Gastrocnemius medialis (tissue), 4 donors: ENCODE results near the gene MCU. TPM values are rescaled to one million over a fixed set of nuclear protein-coding genes. Genes with fewer than 3 reads are reported as not detected.
A peak's percentile ranks its signal among the peaks of the same experiment; 100 is the strongest.

Source experiments
- ATAC-seq, 2 donors: fragments of 150-250 bp; one replicate each; pipeline ENCODE4 v1.9.1; 2016
- DNase-seq, 2 donors: peaks; one replicate each; pipeline ENCODE4 v3.0.0-alpha.2; 2019
- H3K27ac ChIP-seq, 4 donors: fragments of 200-600 bp; sonication (generic); 1 replicate in 1 of 4; 2 replicates in 3 of 4; pipeline ENCODE4 v1.5.1; 2016 to 2018; ENCODE audit warnings: mild to moderate bottlenecking in 2 of 4, moderate library complexity in 1 of 4
- H3K27me3 ChIP-seq, 3 donors: fragments of 200-600 bp; sonication (generic) in 2 of 3; 1 replicate in 1 of 3; 2 replicates in 2 of 3; pipeline versions ENCODE4 v1.5.1 to v1.6.0; 2016 to 2019; ENCODE audit warnings: mild to moderate bottlenecking in 1 of 3, moderate library complexity in 1 of 3
- H3K36me3 ChIP-seq, 2 donors: fragments of 200-600 bp; sonication (generic) in 1 of 2; one replicate each; pipeline ENCODE4 v1.5.1; 2017 to 2018
- H3K4me1 ChIP-seq, 2 donors: fragments of 200-600 bp; sonication (generic) in 1 of 2; one replicate each; pipeline ENCODE4 v1.5.1; 2016 to 2017; ENCODE audit warnings: mild to moderate bottlenecking in 2 of 2
- H3K4me3 ChIP-seq, 4 donors: fragments of 200-600 bp; sonication (generic) in 3 of 4; 1 replicate in 1 of 4; 2 replicates in 3 of 4; pipeline ENCODE4 v1.5.1; 2016 to 2019; ENCODE audit warnings: mild to moderate bottlenecking in 2 of 4
- H3K9me3 ChIP-seq, 3 donors: fragments of 200-600 bp; sonication (generic) in 2 of 3; 1 replicate in 1 of 3; 2 replicates in 2 of 3; pipeline ENCODE4 v1.5.1; 2016 to 2019
- POLR2A ChIP-seq, 2 donors: fragments of 450-650 bp; IDR thresholded peaks; one replicate each; pipeline ENCODE4 v1.6.1; 2017; ENCODE audit warnings: antibody characterized with exemption in 2 of 2, mild to moderate bottlenecking in 2 of 2, moderate library complexity in 2 of 2
- in situ Hi-C, 4 donors: fragments of 200-750 bp; cut with MboI; loops; one replicate each; pipeline versions ENCODE4 v1.15.0 to v1.8.0; 2017; ENCODE audit warnings: low sequenced_read_pairs in 4 of 4
- intact Hi-C: fragments of 100-400 bp; cut with DNase I; formaldehyde crosslinking; loops from one replicate; pipeline ENCODE4 v1.15.1; 2023; ENCODE audit warnings: low total_unique reads
- total RNA-seq, 4 donors: library from RNA; depleted of rRNA; stranded (reverse); fragments of >200 nt; gene quantifications; one replicate each; pipeline versions ENCODE4 v1.1.0 to v1.2.3, GENCODE V29; 2016
- TF ChIP-seq, protein P1 (sequence below), 5 experiments: fragments of 450-650 bp in 3 of 5; fragments of 200-600 bp in 2 of 5; sonication (generic) in 2 of 5; IDR thresholded peaks in 4 of 5; conservative IDR thresholded peaks in 1 of 5; 1 replicate in 4 of 5; 2 replicates in 1 of 5; pipeline ENCODE4 v1.5.1; 2016 to 2019; ENCODE audit warnings: antibody characterized with exemption in 5 of 5, mild to moderate bottlenecking in 3 of 5, moderate library complexity in 3 of 5

MCU gene
- total RNA-seq, 4 donors from 2014 or later: 25.1 to 61.3 (median 49.0) TPM

DNA sequence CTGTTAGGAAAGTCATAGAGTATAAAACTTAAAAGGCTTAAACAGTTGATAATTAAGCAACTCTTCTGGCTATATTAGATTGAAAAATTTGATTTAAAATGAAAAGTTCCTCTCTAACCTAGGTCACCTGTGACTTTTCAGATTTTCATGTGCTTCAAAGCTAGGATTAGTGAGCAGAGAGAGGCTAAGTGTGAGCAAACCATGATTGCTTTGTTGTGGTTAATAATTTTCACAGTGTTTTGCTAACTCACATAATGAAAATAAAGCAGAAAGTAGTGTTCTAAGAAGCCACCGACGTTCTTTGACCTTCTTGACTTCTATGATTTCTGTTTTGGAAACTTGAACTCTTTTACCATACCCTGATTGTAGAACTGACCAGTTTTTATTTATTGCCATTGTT, 126.1 kb downstream of the MCU start:
- H3K36me3 ChIP-seq: no peaks in the 10 kb centered on the region
- peaks cover 5 to 28% of the 10 kb centered on the region in 2 donors for H3K4me1 ChIP-seq
- intact Hi-C loops (no loop called here), in situ Hi-C loops (no loop called here)
- peak overlapping the region in 1 of 4 donors; percentile 29 for H3K27ac ChIP-seq
- no peak overlapping the region for H3K4me3 ChIP-seq
- ATAC-seq: no peak
- DNase-seq: no peak
- TF ChIP-seq, protein P1, sequence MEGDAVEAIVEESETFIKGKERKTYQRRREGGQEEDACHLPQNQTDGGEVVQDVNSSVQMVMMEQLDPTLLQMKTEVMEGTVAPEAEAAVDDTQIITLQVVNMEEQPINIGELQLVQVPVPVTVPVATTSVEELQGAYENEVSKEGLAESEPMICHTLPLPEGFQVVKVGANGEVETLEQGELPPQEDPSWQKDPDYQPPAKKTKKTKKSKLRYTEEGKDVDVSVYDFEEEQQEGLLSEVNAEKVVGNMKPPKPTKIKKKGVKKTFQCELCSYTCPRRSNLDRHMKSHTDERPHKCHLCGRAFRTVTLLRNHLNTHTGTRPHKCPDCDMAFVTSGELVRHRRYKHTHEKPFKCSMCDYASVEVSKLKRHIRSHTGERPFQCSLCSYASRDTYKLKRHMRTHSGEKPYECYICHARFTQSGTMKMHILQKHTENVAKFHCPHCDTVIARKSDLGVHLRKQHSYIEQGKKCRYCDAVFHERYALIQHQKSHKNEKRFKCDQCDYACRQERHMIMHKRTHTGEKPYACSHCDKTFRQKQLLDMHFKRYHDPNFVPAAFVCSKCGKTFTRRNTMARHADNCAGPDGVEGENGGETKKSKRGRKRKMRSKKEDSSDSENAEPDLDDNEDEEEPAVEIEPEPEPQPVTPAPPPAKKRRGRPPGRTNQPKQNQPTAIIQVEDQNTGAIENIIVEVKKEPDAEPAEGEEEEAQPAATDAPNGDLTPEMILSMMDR (IDR thresholded peaks at IDR 0.05 in 4 of 5, conservative IDR thresholded peaks at IDR 0.05 in 1 of 5): no peak
- TF ChIP-seq POLR2A (IDR thresholded peaks at IDR 0.05): no peak
- H3K27me3 ChIP-seq: no peaks in the 10 kb centered on the region
- H3K9me3 ChIP-seq: no peaks in the 10 kb centered on the region

- Histone ChIP-seq H3K4me3 (no peak overlapping the region), H3K27me3 (no peaks in the 10 kb centered on the region), H3K27ac (peak overlapping the region in 1 of 4 donors; percentile 6), H3K9me3 (no peaks in the 10 kb centered on the region), H3K36me3 (no peaks in the 10 kb centered on the region), H3K4me1 (peaks cover 4 to 21% of the 10 kb centered on the region in 2 donors)
- ATAC-seq (no peak), DNase-seq (no peak)
- in situ Hi-C loops: no loop called here
- intact Hi-C loops: no loop called here
- TF ChIP-seq, protein P1 (IDR thresholded peaks at IDR 0.05 in 4 of 5, conservative IDR thresholded peaks at IDR 0.05 in 1 of 5): no peak
- no peak for TF ChIP-seq POLR2A (IDR thresholded peaks at IDR 0.05)
Measured at GRCh38 chr10:72819053-72819452, 127.1 kb downstream of the MCU start.

DNA sequence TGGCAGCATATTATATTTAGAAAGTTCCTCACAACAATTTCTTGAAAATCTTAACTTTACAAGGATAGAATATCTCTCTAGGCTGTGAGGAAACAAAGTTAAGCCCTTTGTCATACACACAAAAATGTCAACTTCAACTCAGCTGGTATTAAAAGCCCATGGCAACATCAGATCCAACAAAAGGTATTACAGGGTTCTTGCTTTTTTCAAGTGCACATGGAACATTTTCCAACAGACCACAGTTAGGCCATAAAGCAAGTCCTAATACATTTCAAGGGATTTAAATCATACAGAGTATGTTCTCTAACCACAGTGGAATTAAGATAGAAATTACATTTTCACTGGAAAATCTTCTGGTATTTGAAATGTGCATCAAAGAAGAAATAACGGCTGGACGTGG, 129.7 kb downstream of the MCU start:
- TF ChIP-seq, protein P1 (IDR thresholded peaks at IDR 0.05 in 4 of 5, conservative IDR thresholded peaks at IDR 0.05 in 1 of 5): no peak
- TF ChIP-seq POLR2A (IDR thresholded peaks at IDR 0.05): no peak
- Histone ChIP-seq H3K4me1 (peaks cover 15 to 31% of the 10 kb centered on the region in 2 donors), H3K36me3 (no peaks in the 10 kb centered on the region), H3K27ac (no peak overlapping the region), H3K9me3 (no peaks in the 10 kb centered on the region), H3K4me3 (no peak overlapping the region), H3K27me3 (no peaks in the 10 kb centered on the region)
- no peak for DNase-seq
- in situ Hi-C loops: loop anchor here in 1 of 4 donors (10.0 kb wide), 1 partner anchor 117 kb away; no protein-coding TSS in a partner anchor
- ATAC-seq: no peak
- intact Hi-C loops: no loop called here

GRCh38 chr10:72822342-72822986, 130.5 kb downstream of the MCU start:
- no peaks in the 10 kb centered on the region for H3K36me3 ChIP-seq
- H3K4me1 ChIP-seq: peaks cover 20 to 35% of the 10 kb centered on the region in 2 donors
- no peak overlapping the region for H3K27ac ChIP-seq
- no peaks in the 10 kb centered on the region for H3K27me3 ChIP-seq
- in situ Hi-C loops (loop anchor here in 1 of 4 donors (10.0 kb wide), 1 partner anchor 118 kb away; no protein-coding TSS in a partner anchor), intact Hi-C loops (no loop called here)
- no peaks in the 10 kb centered on the region for H3K9me3 ChIP-seq
- ATAC-seq (no peak), DNase-seq (no peak)
- no peak overlapping the region for H3K4me3 ChIP-seq
- no peak for TF ChIP-seq POLR2A (IDR thresholded peaks at IDR 0.05)
- TF ChIP-seq, protein P1 (IDR thresholded peaks at IDR 0.05 in 4 of 5, conservative IDR thresholded peaks at IDR 0.05 in 1 of 5): no peak
